Stimulated activated CD4-positive, alpha-beta T cell treated with anti-CD3 and anti-CD28 coated beads, Interleukin-2, amount 100 ng/mL, for 24 hours (primary cell): Measurements from ENCODE around the gene RAMACL.
A peak's percentile ranks its signal among the peaks of the same experiment; 100 is the strongest.
"Not testable (repeated sequence)": the region's sequence is repeated elsewhere in the genome, so short reads cannot be mapped to it uniquely, and the experiment has no call there.

Source experiments
- DNase-seq, 2 donors: peaks; one replicate each; pipeline ENCODE4 v3.0.0-alpha.2; 2020

RAMACL gene

DNA sequence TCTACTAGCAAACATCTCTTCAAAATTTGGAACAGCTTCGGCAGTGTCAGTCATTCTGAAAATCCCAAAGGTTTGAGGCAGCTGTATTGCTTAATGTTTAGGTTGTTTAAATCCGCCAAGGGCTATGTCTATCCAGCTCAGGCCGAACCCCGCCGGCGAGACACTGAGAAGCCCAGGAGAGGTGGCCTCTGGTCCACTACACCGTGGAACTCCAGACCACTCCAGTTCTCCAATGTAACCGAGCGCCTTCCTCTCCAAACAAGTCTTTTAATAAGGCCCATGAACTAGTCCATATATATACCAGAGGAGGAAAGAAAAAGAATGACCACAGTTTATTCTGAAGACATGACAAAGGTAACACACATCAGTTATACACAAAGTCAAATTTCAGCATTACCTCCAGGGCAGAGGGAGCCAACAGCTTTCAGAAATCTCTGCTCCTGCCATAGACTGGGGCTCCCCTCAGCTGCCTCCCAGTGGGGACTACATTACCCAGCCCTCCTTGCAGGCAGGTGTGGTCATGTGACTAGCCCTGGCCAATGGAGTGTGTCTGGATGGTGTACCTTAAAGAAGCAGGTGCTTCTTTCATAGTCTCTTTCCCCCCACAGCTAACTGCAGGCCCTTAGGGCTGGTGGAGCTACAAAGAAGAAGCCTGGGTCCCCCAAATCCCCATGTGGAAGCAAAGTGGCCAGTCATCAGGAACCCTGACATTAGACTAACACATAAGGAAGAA is at the start of gene RAMACL:
Gene RAMACL (minus strand): TSS at position 255 of the 733 bp plus-strand sequence. CDS start 201 bp downstream, at position 54.
- DNase-seq: peak in 1 of 2 donors; percentile 40

DNA sequence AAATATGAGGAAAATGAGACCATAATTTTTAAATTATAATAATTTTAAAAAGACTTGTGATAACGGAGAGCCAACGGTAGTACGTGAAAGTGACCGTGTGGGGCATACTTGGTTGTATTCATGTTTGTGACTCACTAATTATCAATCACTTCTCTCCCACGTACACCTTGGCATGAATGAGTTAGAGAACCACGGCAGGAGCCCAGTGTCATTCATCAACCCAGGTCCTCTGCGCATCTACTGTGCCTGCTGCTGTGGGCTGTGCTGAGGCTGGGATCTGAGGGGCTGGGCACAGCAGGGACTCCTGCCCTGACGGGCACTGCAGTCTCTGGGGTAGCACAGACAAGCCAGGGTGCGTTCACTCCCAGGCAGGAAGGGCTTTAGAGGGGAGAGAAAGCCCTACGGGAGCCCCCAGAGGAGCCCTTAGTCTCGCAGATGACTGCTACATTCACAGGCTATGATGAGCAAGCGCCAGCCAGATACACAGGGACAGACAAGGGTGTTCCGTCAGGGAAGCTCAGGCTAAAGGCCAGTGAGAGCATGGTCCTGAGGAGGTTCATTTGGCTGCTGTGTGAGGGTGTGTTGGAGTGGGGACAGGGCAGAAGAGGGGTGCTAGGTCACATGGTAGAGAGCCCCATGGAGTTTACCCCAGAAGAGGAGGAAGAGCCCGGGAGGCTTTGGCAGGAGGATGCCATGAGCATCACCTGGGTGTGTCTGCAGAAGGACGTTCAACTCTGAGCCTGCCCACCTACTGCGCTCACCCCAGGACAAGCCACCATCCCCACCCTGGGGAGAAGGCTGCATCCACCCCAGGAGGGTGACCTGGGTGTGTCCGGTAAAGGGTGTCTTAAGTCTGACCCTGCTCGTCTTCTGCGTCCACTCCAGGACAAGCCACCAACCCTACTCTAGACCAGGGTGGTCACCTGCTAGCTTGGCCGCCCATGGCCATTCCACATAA is 48.8 kb upstream of the RAMACL start:
- no peak for DNase-seq

DNA sequence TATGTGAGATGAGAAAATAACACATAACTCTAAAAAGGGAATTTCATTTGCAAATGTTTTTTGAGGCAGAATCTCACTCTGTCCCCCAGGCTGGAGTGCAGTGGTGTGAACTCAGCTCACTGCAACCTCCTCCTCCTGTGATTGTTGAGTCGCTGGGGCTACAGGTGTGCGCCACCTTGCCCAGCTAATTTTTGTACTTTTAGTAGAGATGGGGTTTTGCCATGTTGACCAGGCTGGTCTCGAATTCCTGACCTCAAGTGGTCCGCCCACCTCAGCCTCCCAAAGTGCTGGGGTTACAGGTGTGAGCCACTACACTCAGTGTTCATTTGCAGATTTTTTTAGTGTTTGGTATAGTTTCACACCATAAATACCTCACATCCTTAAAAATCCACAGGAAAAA is 48.1 kb upstream of the RAMACL start:
- DNase-seq: not testable (repeated sequence)

DNA sequence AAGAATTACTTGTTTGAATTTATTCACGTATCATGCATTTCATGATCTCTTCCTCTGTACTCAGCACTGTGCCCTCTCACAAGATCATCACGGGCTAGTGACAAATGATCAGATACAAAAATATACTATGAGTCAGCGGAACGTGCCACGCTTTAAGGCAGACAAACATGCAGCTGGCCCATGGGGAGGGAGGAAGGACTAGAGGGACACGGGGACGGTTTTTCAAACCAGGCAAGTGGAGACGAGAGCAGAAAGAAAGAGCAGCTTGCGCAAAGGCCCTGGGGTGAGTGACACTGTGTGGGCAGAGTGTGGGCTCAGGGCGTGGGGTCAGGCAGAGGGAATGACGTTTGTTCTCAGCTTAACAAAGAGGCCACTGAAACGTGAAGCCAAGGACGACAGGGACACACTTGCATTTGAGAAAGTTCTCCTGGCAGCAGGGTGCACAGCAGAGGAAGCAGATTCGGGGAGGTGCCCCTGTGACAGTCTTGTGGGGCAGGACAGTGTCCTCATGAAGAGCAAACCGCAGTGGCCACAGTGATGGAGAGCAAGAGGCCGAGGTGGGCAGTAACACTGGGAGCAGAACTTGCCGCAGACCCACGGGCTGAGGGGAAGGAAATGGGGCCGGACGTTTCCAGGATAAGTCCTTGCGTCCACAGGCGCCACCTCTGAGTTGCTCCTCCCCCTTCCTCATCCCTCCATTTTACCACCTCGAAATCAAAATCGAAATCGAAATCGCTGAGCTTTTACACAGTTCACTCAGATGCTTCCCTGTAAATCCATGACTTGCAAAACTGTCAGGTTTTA is 47.5 kb upstream of the RAMACL start:
- no peak for DNase-seq

DNA sequence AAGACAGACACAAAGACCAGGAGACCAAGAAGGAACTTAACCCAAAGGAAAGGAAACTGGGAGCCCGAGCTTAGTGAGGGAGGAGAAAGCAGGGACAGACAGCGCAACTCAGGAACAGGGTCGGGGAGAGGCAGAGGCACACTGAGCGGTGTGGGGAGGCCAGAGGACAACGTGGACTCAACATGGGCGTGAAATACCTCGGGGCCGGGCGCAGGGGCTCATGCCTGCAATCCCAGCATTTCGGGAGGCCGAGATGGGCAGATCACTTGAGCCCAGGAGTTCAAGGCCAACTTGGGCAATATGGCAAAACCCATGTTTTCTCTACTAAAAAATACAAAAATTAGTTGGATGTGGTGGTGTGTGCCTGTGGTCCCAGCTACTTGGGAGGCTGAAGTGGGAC is 46.3 kb upstream of the RAMACL start:
- no peak for DNase-seq

DNA sequence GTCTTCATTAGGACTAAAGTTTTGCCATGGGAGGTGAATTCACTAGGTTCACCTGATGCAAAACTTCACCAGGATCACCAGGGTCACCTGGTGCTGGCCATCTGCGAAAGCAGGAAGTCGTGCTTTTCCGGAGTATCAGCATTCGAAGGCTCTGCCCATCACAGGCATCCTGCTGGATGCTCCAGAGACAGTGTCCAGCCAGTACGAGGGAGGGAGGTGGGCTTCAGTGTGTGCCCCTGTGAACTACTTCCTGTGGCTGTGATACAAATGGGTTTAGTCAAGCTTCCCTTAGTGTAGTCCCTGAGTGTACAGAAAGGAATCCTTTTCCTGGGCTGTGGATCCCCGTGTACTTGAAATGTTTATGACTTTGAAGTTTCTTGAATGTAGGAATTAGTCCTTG is 44.0 kb upstream of the RAMACL start:
- no peak for DNase-seq

DNA sequence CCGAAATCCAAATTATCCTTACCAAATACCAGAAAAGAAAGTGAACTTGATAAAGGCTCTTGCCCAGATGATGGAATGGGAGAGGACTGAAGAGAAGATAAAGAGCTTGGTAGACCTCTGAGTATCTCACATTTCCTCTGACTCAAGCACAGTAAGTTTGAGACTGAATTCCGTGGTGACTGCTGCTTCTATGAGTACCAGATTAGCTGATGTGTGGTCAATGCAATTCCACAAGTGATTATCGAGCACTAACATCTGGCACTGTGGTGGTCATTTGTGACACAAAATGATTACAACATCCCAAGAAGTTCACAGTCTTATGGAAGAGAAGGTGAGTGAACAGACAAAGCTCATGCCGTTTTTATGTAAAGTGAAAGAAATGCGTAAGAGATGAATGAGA is 43.1 kb upstream of the RAMACL start:
- DNase-seq: no peak

DNA sequence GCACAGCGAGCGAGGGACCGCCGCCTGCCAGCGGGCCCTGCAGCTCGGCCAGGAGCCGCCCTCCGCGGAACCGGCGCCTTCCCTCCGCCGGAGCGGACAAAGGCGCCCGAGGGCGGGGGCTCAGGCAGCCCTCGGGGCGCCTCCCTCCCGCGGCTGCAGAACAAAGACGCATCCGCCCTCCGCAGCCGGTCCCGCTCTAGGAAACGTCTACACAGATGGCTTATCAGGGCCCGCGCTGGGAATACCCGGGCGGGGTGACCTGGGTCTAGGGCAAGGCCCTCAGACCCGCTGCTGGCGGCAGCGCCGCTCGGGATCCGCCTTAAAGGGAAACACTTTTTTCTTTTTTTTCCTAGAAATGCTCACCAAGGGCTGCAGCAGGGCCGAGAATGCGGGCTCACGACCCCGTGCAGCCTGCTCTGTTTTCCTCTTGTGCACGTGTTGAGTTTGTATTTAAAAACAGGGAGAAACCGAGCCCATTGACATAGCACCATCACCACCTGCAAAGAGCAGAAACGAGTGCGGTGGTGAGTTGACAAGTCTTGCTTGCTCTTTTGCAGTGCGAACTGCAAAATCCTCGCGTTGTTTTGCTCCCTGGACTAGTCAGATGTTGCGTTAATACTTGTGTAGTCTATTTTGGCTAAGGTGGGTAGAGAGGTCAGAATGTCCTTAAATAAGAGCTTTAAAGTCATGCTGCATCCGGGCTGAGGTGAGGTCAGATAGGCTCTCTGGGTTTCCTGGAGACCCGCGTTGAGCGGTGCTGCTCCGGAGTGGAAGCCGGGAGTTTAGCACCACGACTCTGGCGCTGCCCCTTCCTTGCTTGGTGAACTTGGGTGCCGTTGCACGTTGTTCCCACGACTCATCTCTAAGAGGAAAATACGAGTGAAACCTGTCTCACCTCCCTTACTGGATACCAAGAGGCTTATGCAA is 41.7 kb upstream of the RAMACL start:
- DNase-seq: peak; percentile 60 to 62

DNA sequence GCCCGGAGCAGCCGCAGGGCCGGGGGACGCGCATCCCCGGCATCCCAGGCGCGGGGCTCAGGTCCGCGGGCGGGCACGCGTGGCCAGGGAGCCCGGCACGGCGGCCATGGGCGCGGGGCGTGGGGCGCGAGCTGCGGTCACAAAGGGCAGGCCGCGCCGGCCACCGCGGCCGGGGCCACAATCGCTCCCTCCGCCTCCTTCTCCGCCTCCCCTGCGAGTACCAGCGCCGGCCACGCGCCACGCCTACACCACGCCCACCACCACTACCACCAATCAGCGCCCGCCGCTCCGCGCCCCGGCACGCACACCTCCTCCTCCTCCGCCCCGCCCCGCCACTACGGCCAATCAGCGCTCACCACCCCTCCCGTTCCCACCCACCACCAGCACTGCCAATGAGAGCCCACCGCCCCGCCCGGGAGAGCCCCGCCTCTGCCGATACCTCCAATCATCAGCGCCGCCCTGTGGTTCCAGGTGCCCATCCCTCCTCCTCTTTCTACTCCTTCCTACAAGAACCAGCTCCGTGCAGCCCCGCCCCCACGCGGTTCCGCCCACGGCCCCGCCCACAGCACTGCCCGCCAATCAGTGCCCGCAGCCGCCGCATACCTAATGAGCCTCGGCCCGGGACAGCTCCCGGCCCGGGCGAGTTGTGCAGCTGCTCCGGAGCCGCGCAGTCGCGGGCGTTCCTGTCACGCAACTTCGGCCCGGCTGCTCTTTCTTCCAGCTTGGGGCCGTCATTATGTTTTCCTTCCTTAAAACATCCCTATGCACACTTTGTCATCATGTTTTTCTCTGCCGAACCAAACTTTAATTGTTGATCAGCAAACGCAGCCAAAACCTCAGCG is 40.8 kb upstream of the RAMACL start, which contains the start of gene RPS6KA2:
Gene RPS6KA2 (minus strand): TSS at position 219 of the 842 bp plus-strand sequence. CDS start 232 bp downstream, outside the sequence.
- DNase-seq: peak; percentile 99 to 100

DNA sequence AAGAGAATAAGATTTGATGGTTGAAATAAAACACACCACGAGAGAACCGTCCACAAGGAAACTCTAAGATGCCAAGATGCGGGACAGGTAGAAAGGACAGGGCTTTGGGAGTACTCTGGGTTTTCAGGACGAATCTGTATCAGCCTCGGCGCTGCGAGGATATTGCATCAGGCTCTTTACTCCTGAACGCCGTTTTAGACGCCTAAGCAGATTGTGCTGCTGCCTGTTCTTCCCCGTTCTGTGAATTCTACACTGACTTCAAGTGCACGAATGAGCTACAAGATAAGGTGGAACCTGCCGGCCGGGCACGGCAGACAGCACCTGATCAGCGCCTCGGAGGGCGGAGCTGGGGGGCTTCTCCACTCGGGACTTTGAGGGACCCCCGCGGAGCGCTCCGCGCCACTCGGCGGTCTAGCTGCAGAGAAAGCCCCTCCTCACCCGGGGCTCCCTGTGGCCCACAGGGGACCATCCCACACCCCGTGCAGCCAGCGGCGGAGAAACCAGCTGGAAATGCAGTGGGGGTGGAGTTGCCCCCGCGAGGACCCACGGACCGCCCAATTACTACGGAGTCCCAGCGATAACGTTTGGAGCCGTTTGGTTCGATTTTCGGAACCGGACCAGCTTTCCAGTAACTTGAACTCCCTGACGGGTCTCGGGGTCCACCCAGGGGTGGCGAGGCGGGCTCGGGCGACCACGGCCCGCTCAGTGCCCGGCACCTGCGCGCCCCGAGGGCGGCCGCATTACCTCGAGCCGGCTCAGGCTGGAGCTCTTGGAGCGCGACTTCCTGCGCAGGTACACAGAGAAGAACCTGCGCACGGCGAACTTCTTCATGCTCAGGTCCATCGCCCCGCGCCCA is 39.9 kb upstream of the RAMACL start:
- peak; percentile 23 to 40 for DNase-seq

DNA sequence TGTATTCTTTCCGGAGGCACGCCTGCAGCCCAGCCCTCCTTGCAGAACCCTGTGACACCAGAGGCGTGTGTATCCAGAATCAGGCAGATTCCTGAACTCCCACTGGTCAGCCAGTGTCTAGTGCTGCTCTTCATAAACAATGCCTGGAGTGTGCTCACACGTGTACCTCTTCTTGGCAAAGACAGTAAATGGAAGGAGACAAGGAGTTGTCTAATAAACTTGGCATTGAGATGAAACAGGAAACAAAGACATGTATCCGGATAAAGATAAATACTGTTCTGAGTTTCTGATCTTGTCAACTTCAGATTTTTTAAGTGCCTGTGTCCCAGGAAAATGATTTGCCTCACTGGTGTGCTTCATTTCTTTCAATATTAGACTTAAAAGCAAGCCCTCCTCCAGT is 38.9 kb upstream of the RAMACL start:
- no peak for DNase-seq

DNA sequence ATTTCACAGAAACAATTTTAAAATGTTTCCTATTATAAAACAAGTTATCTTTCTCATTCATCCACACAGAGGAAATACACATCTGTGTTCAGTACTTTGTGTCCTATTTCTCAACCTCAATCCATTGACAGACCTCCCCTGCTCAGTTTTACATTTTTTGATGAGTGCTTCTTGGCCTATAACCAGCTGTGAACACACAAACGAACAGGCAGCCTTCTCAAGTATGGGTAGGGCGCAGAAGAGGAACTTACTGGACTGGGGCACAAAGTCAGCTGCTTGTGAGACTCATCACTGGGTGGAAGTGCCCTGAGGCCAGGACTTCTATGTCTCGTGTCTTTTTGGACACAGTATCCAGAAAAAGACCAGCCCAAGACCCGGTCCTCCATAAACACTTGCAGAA is 37.8 kb upstream of the RAMACL start:
- DNase-seq: no peak

DNA sequence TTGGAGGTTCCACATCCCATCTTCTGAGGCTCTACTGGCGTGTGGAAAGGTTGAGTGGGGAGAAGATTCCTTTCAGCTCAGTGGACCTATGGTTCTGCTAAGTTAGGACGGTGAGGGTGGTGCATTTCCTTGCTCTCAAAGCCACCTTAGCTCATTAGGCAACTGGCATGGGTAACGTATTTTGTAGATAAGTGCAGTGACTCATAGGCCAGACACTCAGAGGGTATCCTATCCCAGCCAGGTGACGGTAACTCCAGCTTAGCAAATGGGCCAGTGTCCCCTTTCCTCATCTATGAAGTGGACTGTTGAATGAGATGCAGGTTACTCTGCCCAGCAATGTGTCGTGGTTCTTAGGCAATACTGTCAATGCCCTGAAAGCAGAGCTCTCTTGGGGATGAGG is 36.8 kb upstream of the RAMACL start:
- DNase-seq: no peak

DNA sequence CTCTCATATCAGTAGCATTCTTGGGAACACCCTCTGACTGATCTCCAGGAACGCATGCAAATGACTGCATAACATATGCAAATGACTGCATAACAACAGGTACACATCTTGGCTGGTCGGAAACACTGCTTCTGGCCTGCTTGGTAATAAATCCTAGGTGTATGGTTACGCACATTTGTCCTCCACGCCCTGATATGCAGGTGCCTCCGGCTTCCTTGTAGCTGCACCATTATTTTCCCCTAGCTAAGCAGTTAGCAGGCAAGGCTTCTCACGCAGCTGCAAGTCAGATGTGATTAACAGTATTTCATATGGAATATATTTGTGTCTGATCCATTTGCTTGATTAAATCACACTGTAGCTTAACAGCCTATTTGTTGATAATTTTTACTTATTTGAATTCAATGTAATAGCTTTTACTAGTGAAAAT is 34.6 kb upstream of the RAMACL start:
- no peak for DNase-seq

DNA sequence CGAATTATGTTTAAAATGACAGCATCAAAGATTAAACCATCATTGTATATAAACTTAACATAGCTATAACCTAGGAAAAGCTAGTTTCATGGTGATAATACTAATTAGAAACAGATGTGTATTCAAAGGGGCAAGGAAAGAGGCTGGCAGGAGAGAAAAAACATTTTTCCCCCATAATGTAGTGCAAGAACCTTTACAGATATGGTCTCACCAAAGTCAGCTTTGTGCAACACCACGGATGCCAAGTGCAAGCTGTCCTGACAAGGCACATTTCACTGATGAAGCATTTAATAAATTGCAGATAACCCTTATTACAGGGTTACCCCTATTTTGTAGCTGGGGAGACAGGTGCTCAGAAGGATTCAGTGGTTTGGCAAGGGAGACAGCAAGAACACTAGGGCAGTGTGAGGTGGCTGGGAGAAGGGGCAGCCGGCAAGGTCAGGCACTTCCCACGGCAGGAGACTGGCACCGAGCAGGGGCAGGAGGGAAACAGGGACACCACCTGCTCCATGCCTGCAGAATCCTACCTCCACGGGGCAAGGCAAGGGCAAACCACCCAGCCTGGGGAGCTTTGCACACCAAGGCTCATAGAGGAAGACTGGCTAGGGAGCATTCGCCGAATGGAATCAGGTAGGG is 34.1 kb upstream of the RAMACL start:
- no peak for DNase-seq

DNA sequence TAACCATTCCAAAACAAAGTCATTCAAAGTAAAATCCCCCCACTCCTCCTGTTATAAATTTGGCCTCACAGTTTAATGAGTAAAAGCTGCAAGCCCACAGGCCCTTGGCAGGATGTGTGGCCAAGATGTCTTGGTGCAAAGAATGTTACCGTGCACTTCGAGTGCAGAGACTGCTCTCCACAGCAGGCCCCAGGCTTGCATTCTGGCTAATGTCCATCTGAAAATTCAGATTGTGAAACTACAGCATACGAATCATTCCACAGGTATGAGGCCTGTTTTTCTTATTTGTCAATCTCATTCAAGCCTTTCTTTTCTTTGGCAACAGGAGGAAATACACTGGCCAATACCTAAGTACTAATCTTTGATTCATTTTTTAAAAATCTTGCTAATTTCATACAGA is 33.4 kb upstream of the RAMACL start:
- no peak for DNase-seq

DNA sequence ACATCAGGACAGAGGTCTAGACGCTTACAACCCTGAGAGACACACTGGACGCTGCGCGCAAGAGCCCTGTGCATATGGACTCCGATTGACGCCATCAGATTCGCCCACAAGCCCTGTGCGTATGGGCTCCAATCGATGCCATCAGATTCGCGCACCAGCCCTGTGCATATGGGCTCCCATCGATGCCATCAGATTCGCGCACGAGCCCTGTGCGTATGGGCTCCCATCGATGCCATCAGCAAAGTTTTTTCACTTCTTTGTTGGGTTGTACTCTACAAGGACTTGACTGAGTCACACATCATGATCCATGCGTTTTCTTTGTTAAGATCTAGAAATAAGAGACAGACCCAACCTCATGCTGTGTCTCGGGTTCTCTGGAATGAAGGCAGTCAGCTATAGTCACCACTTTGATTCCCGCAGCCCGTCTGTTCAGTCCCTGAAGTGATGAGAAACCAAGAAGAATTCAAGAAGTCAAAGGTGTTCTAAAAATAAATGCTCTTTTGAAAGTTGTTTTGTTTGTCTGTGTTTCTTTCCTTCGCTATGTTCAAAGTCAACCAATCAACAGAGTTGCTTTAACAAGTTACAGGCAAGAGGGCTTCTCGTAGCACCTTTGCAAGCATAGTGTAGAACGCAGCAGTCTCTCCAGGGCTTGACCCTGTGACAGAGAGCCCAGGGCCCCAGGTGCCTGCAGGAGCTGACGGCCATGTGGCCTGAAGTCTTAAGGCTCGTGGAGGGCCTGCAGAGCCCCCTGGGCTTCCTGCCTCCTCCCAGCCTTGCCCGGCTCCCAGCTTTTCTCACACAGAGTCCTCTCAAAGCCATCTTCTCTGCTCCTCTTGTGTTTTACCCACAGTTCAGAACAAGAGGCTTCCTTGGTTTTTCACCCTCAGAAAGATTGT is 32.6 kb upstream of the RAMACL start:
- no peak for DNase-seq

DNA sequence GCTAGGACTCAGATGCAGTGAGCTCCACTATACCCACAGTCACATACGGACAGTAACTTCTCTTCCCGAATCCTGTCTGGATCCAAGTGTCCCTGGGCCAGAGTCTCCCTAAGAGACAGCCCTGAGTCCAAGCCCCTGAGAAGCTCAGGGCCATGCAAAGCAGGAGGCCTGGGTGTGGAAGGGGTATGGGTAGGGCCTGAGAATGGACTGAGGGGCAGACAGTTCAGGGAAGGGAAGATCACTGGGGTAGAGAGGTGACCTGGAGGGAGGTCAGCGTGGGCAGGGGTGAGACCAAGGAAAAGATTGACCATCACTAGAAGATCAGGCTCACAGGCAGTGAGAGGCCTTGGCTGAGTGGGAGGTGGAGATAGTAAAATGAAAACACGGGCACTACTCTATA is 31.8 kb upstream of the RAMACL start:
- no peak for DNase-seq
